IMR-90 (cell line): ENCODE data around the gene POLR1A. TPM values are rescaled to one million over a fixed set of nuclear protein-coding genes. Genes with fewer than 3 reads are reported as not detected.

Experiments used
- ATAC-seq: fragments of 200-7000 bp; cut with Tn5 transposase; 2 replicates; pipeline ENCODE4 v1.9.1; 2020; ENCODE audit warnings: low read depth, mild to moderate bottlenecking, moderate library complexity
- BruUV-seq: library from RNA; stranded (reverse); fragments of 400-500 nt; replicated peaks from 2 replicates; lab custom pipeline; 2021; lab: Mats Ljungman, UMichigan
- CTCF ChIA-PET: fragments of 300-600 bp; formaldehyde crosslinking; extraction: SDS; loops from one replicate; lab custom pipeline; 2021; ENCODE audit warnings: antibody characterized with exemption; lab: Yijun Ruan, JAX
- POLR2A ChIA-PET: fragments of 300-600 bp; sonication (Branson Sonifier 250); formaldehyde crosslinking; loops from one replicate; lab custom pipeline; 2022; ENCODE audit warnings: antibody characterized with exemption; ENCODE audit not compliant: unreplicated experiment; lab: Charles Lee
- DNase-seq: peaks from one replicate; pipeline ENCODE4 v3.0.0; 2013
- H2AFZ ChIP-seq: replicated peaks from 2 replicates; pipeline ENCODE3; 2013; ENCODE audit warnings: low read length, mild to moderate bottlenecking; ENCODE audit not compliant: poor library complexity
- H2AK5ac ChIP-seq: 2 replicates; pipeline ENCODE4 v1.6.1; 2013; ENCODE audit warnings: low read depth, low read length, inconsistent platforms
- H2AK9ac ChIP-seq: replicated peaks from 2 replicates; pipeline ENCODE3; 2013; ENCODE audit warnings: mild to moderate bottlenecking, low read depth, low read length, moderate library complexity; ENCODE audit not compliant: poor library complexity
- H2BK120ac ChIP-seq: 2 replicates; pipeline ENCODE4 v1.6.1; 2013; ENCODE audit warnings: low read depth, low read length, inconsistent platforms
- H2BK15ac ChIP-seq: 3 replicates; pipeline ENCODE4 v1.6.1; 2013; ENCODE audit warnings: low read depth, low read length, inconsistent platforms
- H2BK20ac ChIP-seq: 2 replicates; pipeline ENCODE4 v1.6.1; 2013; ENCODE audit warnings: low read depth, mild to moderate bottlenecking, inconsistent platforms, low read length, moderate library complexity
- H2BK5ac ChIP-seq: 2 replicates; pipeline ENCODE4 v1.6.1; 2013; ENCODE audit warnings: mild to moderate bottlenecking, low read depth, low read length, inconsistent platforms; ENCODE audit not compliant: poor library complexity, severe bottlenecking
- H3K14ac ChIP-seq: replicated peaks from 2 replicates; pipeline ENCODE4 v1.6.1; 2013; ENCODE audit warnings: low read depth, low read length, inconsistent platforms
- H3K18ac ChIP-seq: 2 replicates; pipeline ENCODE4 v1.6.1; 2013; ENCODE audit warnings: low read depth, low read length, control low read depth
- H3K23ac ChIP-seq: 2 replicates; pipeline ENCODE4 v1.6.1; 2013; ENCODE audit warnings: low read depth, low read length, inconsistent platforms
- H3K27ac ChIP-seq: 2 replicates; pipeline ENCODE4 v1.5.1; 2013; ENCODE audit warnings: mild to moderate bottlenecking, control low read depth, low read length; ENCODE audit not compliant: insufficient read depth
- H3K27me3 ChIP-seq: 2 replicates; pipeline ENCODE4 v1.6.1; 2013; ENCODE audit warnings: low read length; ENCODE audit not compliant: control insufficient read depth, insufficient read depth
- H3K36me3 ChIP-seq: 2 replicates; pipeline ENCODE4 v1.6.1; 2013; ENCODE audit warnings: low read length, mixed read lengths; ENCODE audit not compliant: control insufficient read depth, insufficient read depth
- H3K4ac ChIP-seq: 2 replicates; pipeline ENCODE4 v1.6.1; 2013; ENCODE audit warnings: low read depth, low read length, inconsistent platforms
- H3K4me1 ChIP-seq: 2 replicates; pipeline ENCODE4 v1.6.1; 2013; ENCODE audit warnings: low read length, mixed read lengths; ENCODE audit not compliant: control insufficient read depth, insufficient read depth
- H3K4me2 ChIP-seq: 2 replicates; pipeline ENCODE4 v1.6.1; 2013; ENCODE audit warnings: low read depth, mild to moderate bottlenecking, control low read depth, low read length, moderate library complexity
- H3K4me3 ChIP-seq: 2 replicates; pipeline ENCODE4 v1.5.1; 2013; ENCODE audit warnings: low read depth, mild to moderate bottlenecking, control low read depth, low read length, moderate library complexity; ENCODE audit not compliant: insufficient read depth
- H3K56ac ChIP-seq: 2 replicates; pipeline ENCODE4 v1.6.1; 2013; ENCODE audit warnings: low read length, inconsistent platforms; ENCODE audit not compliant: insufficient read depth; ENCODE audit errors: extremely low read depth
- H3K79me1 ChIP-seq, 2 experiments: 2 replicates each; pipeline ENCODE4 v1.6.1; 2013; ENCODE audit warnings: low read length in 2 of 2, inconsistent platforms in 1 of 2, low read depth in 1 of 2
- H3K9ac ChIP-seq: 2 replicates; pipeline ENCODE4 v1.6.1; 2013; ENCODE audit warnings: low read depth, low read length, control low read depth
- H3K9me1 ChIP-seq: 2 replicates; pipeline ENCODE4 v1.6.1; 2013; ENCODE audit warnings: low read length, inconsistent platforms; ENCODE audit not compliant: insufficient read depth
- H3K9me3 ChIP-seq: 2 replicates; pipeline ENCODE4 v1.6.1; 2013; ENCODE audit warnings: low read length; ENCODE audit not compliant: control insufficient read depth, insufficient read depth
- H4K20me1 ChIP-seq: 2 replicates; pipeline ENCODE4 v1.6.1; 2013; ENCODE audit warnings: low read length, inconsistent platforms; ENCODE audit not compliant: insufficient read depth
- H4K5ac ChIP-seq: 2 replicates; pipeline ENCODE4 v1.6.1; 2013; ENCODE audit warnings: mild to moderate bottlenecking, low read depth, low read length, control low read depth
- H4K8ac ChIP-seq, 2 experiments: 2 replicates each; pipeline ENCODE4 v1.6.1; 2013; ENCODE audit warnings: low read depth in 2 of 2, low read length in 2 of 2, control low read depth in 1 of 2, inconsistent platforms in 1 of 2
- H4K91ac ChIP-seq: 2 replicates; pipeline ENCODE4 v1.6.1; 2013; ENCODE audit warnings: low read depth, low read length, inconsistent platforms; ENCODE audit not compliant: insufficient read depth
- FOS ChIP-seq: fragments of 150-350 bp; IDR thresholded peaks from 2 replicates; pipeline ENCODE4 v1.6.1; 2016; ENCODE audit warnings: low read depth, low read length
- MAFK ChIP-seq: IDR thresholded peaks from 2 replicates; pipeline ENCODE4 v1.6.1; 2012; ENCODE audit warnings: low read depth, low read length, improper control_type of control experiment
- RFX5 ChIP-seq: IDR thresholded peaks from 2 replicates; pipeline ENCODE4 v1.8.0; 2012; ENCODE audit warnings: low read depth, mild to moderate bottlenecking, low read length, moderate library complexity
- WGBS, 2 experiments: methylation state at CpG; one replicate each; pipeline versions ENCODE4 v1.1.5 to v1.1.7; 2013; ENCODE audit warnings: missing lambda C conversion rate in 2 of 2; ENCODE audit not compliant: insufficient read length in 1 of 2; ENCODE audit errors: extremely low coverage in 2 of 2; 5-methylcytosine and 5-hydroxymethylcytosine counted together
- dilution Hi-C: fragments of 300-500 bp; cut with HindIII; formaldehyde crosslinking; loops from one replicate; pipeline ENCODE4 v1.14.3; 2018; ENCODE audit warnings: low sequenced_read_pairs; ENCODE audit not compliant: unreplicated experiment
- in situ Hi-C: fragments of 300-500 bp; cut with MboI; formaldehyde crosslinking; loops from 3 replicates; pipeline ENCODE4 v1.14.3; 2019; ENCODE audit warnings: low sequenced_read_pairs, inconsistent platforms, mixed read lengths
- intact Hi-C: fragments of 100-400 bp; cut with micrococcal nuclease; formaldehyde crosslinking; loops from 2 replicates; pipeline ENCODE4 v1.10.0; 2022
- polyA plus RNA-seq, 3 experiments: library from polyadenylated mRNA; depleted of rRNA; stranded (reverse); fragments of >200 nt; gene quantifications; 2 replicates each; pipeline ENCODE4 v1.2.3, GENCODE V29; 2012; ENCODE audit warnings: low replicate concordance in 1 of 3
- total RNA-seq: library from RNA; depleted of rRNA; stranded (reverse); fragments of >200 nt; gene quantifications from 2 replicates; pipeline ENCODE4 v1.2.3, GENCODE V29; 2012
- TF ChIP-seq, protein P1 (sequence below): fragments of 150-350 bp; IDR thresholded peaks from 2 replicates; pipeline ENCODE4 v1.6.1; 2016; ENCODE audit warnings: low read depth, mild to moderate bottlenecking, low read length, moderate library complexity, borderline replicate concordance
- TF ChIP-seq, protein P2 (sequence below): fragments of 150-350 bp; IDR thresholded peaks from 2 replicates; pipeline ENCODE4 v1.6.1; 2017; ENCODE audit warnings: mild to moderate bottlenecking, antibody characterized with exemption, low read length, low read depth

Gene POLR1A
- total and polyA plus RNA-seq, 2 of the 4 experiments (the other 2 are of a cell fraction): 7.6 to 27.4 TPM

DNA sequence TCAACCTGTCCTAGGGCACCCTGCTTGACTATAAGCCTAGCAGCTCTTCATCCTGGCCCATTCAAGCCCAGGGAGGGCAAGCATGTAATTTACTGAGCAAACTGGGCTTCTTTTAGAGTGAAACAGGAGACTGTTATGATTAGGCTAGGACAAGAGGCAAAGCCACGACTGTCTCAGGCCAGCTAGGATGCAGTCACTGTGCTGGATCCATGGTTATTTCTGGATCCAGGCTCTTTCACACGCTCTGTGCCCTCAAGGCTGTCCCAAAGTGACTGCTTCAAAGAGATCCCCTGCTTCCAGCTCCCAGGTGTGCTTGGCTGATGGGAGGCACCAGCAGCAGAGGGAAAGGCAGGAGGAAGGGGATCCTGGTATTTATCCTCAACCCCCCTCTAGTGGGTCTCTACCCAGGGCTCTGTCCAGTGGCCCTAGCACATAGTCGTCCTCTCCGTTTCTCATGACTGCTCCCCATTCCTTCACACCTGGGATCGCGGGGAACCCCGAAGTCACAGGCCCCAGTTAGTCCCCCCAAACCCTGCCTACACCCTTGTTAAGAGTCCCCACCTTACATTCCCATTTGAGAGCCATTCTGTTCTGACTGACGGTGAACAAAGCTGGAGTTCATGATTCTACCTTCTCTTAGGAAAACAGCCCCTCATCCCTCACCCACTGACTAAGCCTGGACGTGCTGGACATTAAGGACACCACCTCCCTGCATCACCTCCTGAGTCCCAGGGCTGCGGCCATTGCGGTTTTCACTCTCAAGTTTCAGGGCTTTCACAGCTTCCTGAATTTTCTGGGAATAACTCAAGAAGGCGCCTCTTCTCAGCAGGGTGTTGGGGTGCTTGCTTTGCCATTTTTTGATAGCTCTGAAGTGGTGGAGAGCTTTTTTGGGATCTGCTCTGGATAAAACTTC is 63.2 kb downstream of the POLR1A start (continued):
- TF ChIP-seq RFX5: no peak

DNA sequence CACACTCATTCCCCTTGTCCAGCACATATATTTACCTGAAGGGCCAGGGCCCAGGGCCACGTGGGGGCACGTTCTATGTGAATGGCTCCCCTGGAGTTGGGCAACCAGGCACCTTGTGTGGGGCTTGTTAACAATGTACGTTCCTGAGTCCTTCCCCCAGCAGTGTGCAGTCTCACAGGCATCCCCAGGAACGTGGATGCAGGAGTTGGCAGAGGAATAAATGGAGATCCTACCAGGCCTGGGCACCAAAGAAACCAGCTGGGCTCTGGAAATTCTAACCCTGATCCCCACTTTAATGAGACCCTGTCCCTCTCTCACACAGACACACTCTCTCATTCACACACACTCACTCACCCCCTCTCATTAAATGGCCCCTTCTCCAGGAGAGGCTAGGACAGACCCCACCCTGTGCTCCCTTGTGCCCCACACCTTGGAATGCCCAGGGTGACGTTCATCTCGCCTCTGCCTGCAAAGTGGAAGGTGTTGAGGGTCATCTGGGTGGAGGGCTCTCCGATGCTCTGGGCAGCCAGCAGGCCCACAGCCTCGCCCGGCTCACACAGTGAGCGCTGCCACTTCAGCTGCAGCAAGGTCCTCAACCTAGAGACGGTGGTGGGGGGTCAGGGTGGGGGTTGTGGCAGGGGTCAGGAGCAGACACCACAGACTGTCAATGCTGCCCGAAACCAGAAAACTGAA is 65.6 kb downstream of the POLR1A start:
- CTCF ChIA-PET: no interaction called here
- no peak overlapping the region for H2BK20ac ChIP-seq
- H2BK15ac ChIP-seq: no peak overlapping the region
- H4K5ac ChIP-seq: no peak overlapping the region
- H3K79me1 ChIP-seq: peaks cover 0 to 30% of the 10 kb centered on the region in 2 experiments; a peak in 2 of 4 replicates
- no peak overlapping the region for H2AK9ac ChIP-seq
- ATAC-seq (no peak), DNase-seq (no peak)
- peaks cover 29% of the 10 kb centered on the region for H3K4me1 ChIP-seq
- no peak overlapping the region for H2AK5ac ChIP-seq
- no peak overlapping the region for H3K56ac ChIP-seq
- no peak overlapping the region for H3K4me2 ChIP-seq
- dilution Hi-C loops: no loop called here
- no peak overlapping the region for H3K4me3 ChIP-seq
- peaks cover 33% of the 10 kb centered on the region for H3K9me1 ChIP-seq
- POLR2A ChIA-PET: no interaction called here
- H4K91ac ChIP-seq: no peak overlapping the region
- H3K23ac ChIP-seq: no peak overlapping the region
- BruUV-seq: no TSS peak
- H2BK5ac ChIP-seq: no peak overlapping the region
- peaks cover 61% of the 10 kb centered on the region for H3K36me3 ChIP-seq
- no peak overlapping the region for H4K8ac ChIP-seq
- intact Hi-C loops: loop anchor here (5.0 kb wide), 2 partner anchors 37 to 118 kb away; no protein-coding TSS in a partner anchor
- H2AFZ ChIP-seq: no peak overlapping the region
- no peak for TF ChIP-seq MAFK
- TF ChIP-seq, protein P1, sequence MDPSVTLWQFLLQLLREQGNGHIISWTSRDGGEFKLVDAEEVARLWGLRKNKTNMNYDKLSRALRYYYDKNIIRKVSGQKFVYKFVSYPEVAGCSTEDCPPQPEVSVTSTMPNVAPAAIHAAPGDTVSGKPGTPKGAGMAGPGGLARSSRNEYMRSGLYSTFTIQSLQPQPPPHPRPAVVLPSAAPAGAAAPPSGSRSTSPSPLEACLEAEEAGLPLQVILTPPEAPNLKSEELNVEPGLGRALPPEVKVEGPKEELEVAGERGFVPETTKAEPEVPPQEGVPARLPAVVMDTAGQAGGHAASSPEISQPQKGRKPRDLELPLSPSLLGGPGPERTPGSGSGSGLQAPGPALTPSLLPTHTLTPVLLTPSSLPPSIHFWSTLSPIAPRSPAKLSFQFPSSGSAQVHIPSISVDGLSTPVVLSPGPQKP: no peak
- TF ChIP-seq RFX5: no peak
- TF ChIP-seq, protein P2, sequence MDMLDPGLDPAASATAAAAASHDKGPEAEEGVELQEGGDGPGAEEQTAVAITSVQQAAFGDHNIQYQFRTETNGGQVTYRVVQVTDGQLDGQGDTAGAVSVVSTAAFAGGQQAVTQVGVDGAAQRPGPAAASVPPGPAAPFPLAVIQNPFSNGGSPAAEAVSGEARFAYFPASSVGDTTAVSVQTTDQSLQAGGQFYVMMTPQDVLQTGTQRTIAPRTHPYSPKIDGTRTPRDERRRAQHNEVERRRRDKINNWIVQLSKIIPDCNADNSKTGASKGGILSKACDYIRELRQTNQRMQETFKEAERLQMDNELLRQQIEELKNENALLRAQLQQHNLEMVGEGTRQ: no peak
- TF ChIP-seq FOS: no peak
- no peak overlapping the region for H3K27ac ChIP-seq
- no peaks in the 10 kb centered on the region for H3K27me3 ChIP-seq
- 100% methylated on average over 3 of the region's 12 CpGs; no CpG with 5 or more reads in 1 of the 2 experiments for WGBS, 2 experiments
- H2BK120ac ChIP-seq: no peak overlapping the region
- in situ Hi-C loops: no loop called here
- no peak overlapping the region for H3K18ac ChIP-seq
- no peak overlapping the region for H3K4ac ChIP-seq
- no peaks in the 10 kb centered on the region for H3K9me3 ChIP-seq
- no peaks in the 10 kb centered on the region; the same call in 1 of the 2 replicates for H4K20me1 ChIP-seq
- H3K9ac ChIP-seq: no peak overlapping the region
- H3K14ac ChIP-seq: no peak overlapping the region
